K562 (cell line): ENCODE results near the gene MEX3D. TPM values are rescaled to one million over a fixed set of nuclear protein-coding genes. Genes with fewer than 3 reads are reported as not detected.
A peak's percentile ranks its signal among the peaks of the same experiment; 100 is the strongest.

ENCODE experiments used
- ATAC-seq: fragments of 200-7000 bp; cut with Tn5 transposase; 3 replicates; pipeline ENCODE4 v1.9.1; 2020; ENCODE audit warnings: moderate library complexity
- BruUV-seq: library from RNA; stranded (reverse); fragments of 400-500 nt; replicated peaks from 2 replicates; lab custom pipeline; 2021; lab: Mats Ljungman, UMichigan
- CTCF ChIA-PET: fragments of 300-600 bp; formaldehyde crosslinking; extraction: SDS; loops from one replicate; lab custom pipeline; 2021; ENCODE audit warnings: low intra/inter-chr PET ratio; lab: Yijun Ruan, JAX
- POLR2A ChIA-PET: fragments of 300-600, 350-650 bp; sonication (Branson Sonifier 250); formaldehyde crosslinking; extraction: SDS; loops from one replicate; lab custom pipeline; 2021; ENCODE audit warnings: antibody characterized with exemption, inconsistent platforms; lab: Yijun Ruan, JAX
- DNase-seq, 4 experiments: peaks; one replicate each; pipeline versions ENCODE4 v3.0.0 to v3.0.0-alpha.2; 2011 to 2018; ENCODE audit warnings: low spot score in 3 of 4, mixed read lengths in 3 of 4; ENCODE audit errors: extremely low read depth in 1 of 4
- FAIRE-seq: peaks from 2 replicates; lab custom pipeline; 2011; peaks lifted over from hg19 to GRCh38; lab: Jason Lieb, UNC
- H2AFZ ChIP-seq: 2 replicates; pipeline ENCODE4 v1.6.0; 2011; ENCODE audit warnings: low read depth, low read length, control low read depth, inconsistent platforms
- H3K27ac ChIP-seq: fragments of 200-600 bp; 3 replicates; pipeline ENCODE4 v1.8.0; 2011; ENCODE audit warnings: low read depth, mild to moderate bottlenecking, control low read depth, inconsistent platforms, low read length, moderate library complexity, mixed read lengths; ENCODE audit errors: extremely low read depth
- H3K27me3 ChIP-seq, 2 experiments: fragments of 300-600 bp in 1 of 2; 2 replicates in 1 of 2; 3 replicates in 1 of 2; pipeline versions ENCODE4 v1.6.0 to v1.8.0; 2011; ENCODE audit warnings: inconsistent platforms in 2 of 2, low read length in 2 of 2, mild to moderate bottlenecking in 1 of 2, mixed read lengths in 1 of 2, moderate library complexity in 1 of 2; ENCODE audit not compliant: control insufficient read depth in 2 of 2, insufficient read depth in 2 of 2
- H3K36me3 ChIP-seq: fragments of 300-600 bp; 3 replicates; pipeline ENCODE4 v1.8.0; 2011; ENCODE audit warnings: mild to moderate bottlenecking, low read length, inconsistent platforms; ENCODE audit not compliant: control insufficient read depth, insufficient read depth
- H3K4me1 ChIP-seq, 2 experiments: fragments of 200-600 bp in 1 of 2; replicated peaks in 1 of 2; 2 replicates in 1 of 2; 3 replicates in 1 of 2; pipeline versions ENCODE4 v1.5.1 to v1.8.0; 2011; ENCODE audit warnings: inconsistent platforms in 2 of 2, low read length in 2 of 2, mild to moderate bottlenecking in 1 of 2, mixed read lengths in 1 of 2, moderate library complexity in 1 of 2; ENCODE audit not compliant: control insufficient read depth in 2 of 2, insufficient read depth in 2 of 2
- H3K4me2 ChIP-seq: 2 replicates; pipeline ENCODE4 v1.6.1; 2011; ENCODE audit warnings: low read length, control low read depth, inconsistent platforms, mixed read lengths; ENCODE audit not compliant: insufficient read depth
- H3K4me3 ChIP-seq: fragments of 200-600 bp; sonication (generic), shearing (Covaris generic); 2 replicates; pipeline ENCODE4 v1.5.1; 2016; ENCODE audit warnings: control low read depth, inconsistent platforms
- H3K79me2 ChIP-seq: fragments of 200-600 bp; 3 replicates; pipeline ENCODE4 v1.8.0; 2011; ENCODE audit warnings: low read length, inconsistent platforms; ENCODE audit not compliant: control insufficient read depth, insufficient read depth
- H3K9ac ChIP-seq, 2 experiments: 2 replicates each; pipeline versions ENCODE4 v1.6.0 to v1.6.1; 2011; ENCODE audit warnings: low read depth in 2 of 2, low read length in 2 of 2, control low read depth in 1 of 2, inconsistent platforms in 1 of 2, mild to moderate bottlenecking in 1 of 2, mixed read lengths in 1 of 2; ENCODE audit not compliant: insufficient read depth in 1 of 2
- H3K9me1 ChIP-seq: one replicate; pipeline ENCODE4 v1.6.0; 2011; ENCODE audit warnings: inconsistent platforms, mild to moderate bottlenecking, low read length, moderate library complexity; ENCODE audit not compliant: control insufficient read depth, insufficient read depth
- H3K9me3 ChIP-seq: replicated peaks from 2 replicates; pipeline ENCODE4 v1.5.1; 2011; ENCODE audit warnings: low read depth, low read length, inconsistent platforms; ENCODE audit not compliant: control insufficient read depth, insufficient read depth
- H4K20me1 ChIP-seq: replicated peaks from 2 replicates; pipeline ENCODE4 v1.6.1; 2011; ENCODE audit warnings: low read length, inconsistent platforms, mixed read lengths; ENCODE audit not compliant: control insufficient read depth, insufficient read depth
- ATF2 ChIP-seq: sonication (generic); formaldehyde crosslinking; IDR thresholded peaks from 2 replicates; pipeline ENCODE4 v1.8.1; 2022; ENCODE audit warnings: missing genetic modification reagents
- BDP1 ChIP-seq: IDR thresholded peaks from 3 replicates; pipeline ENCODE4 v1.6.1; 2011; ENCODE audit not compliant: insufficient read length, insufficient read depth
- EGR1 ChIP-seq: fragments of 450-650 bp; conservative IDR thresholded peaks from 2 replicates; pipeline ENCODE4 v1.6.1; 2017; ENCODE audit warnings: mild to moderate bottlenecking
- HMG20B ChIP-seq: fragments of 250-450 bp; sonication (Bioruptor Pico); IDR thresholded peaks from 2 replicates; pipeline ENCODE4 v1.5.0; 2021; ENCODE audit warnings: mild to moderate bottlenecking
- MLX ChIP-seq, 2 experiments: fragments of 450-650 bp in 1 of 2; sonication (generic) in 1 of 2; formaldehyde crosslinking; conservative IDR thresholded peaks; 2 replicates each; pipeline versions ENCODE4 v1.4.0 to v1.8.1; 2020 to 2022; ENCODE audit warnings: mild to moderate bottlenecking in 1 of 2, missing genetic modification reagents in 1 of 2
- PML ChIP-seq: IDR thresholded peaks from 2 replicates; pipeline ENCODE4 v1.6.1; 2012; ENCODE audit warnings: low read length, inconsistent platforms
- SUPT5H ChIP-seq: fragments of 450-650 bp; IDR thresholded peaks from 2 replicates; pipeline ENCODE4 v1.6.1; 2016
- ZFP91 ChIP-seq: sonication (generic); formaldehyde crosslinking; IDR thresholded peaks from 2 replicates; pipeline ENCODE4 v1.8.0; 2022; ENCODE audit warnings: mild to moderate bottlenecking, missing genetic modification reagents
- ZNF217 ChIP-seq: sonication (generic); formaldehyde crosslinking; IDR thresholded peaks from 2 replicates; pipeline ENCODE4 v1.8.0; 2022; ENCODE audit warnings: mild to moderate bottlenecking, missing genetic modification reagents
- ZNF354B ChIP-seq: fragments of 250-450 bp; sonication (Bioruptor Pico); IDR thresholded peaks from 2 replicates; pipeline ENCODE4 v1.4.0; 2020
- whole genome bisulfite sequencing: fragments of 100-300 bp; shearing (Covaris generic); methylation state at CpG from one replicate; pipeline ENCODE4 v1.1.6; 2016; ENCODE audit warnings: low coverage, mixed read lengths; ENCODE audit not compliant: insufficient coverage; ENCODE audit errors: missing lambda C conversion rate; 5-methylcytosine and 5-hydroxymethylcytosine counted together
- in situ Hi-C: fragments of 300-500 bp; cut with MboI; formaldehyde crosslinking; loops from 4 replicates; pipeline ENCODE4 v1.15.0; 2018; ENCODE audit warnings: inconsistent platforms, mixed read lengths
- intact Hi-C: fragments of 100-400 bp; cut with micrococcal nuclease; formaldehyde crosslinking; loops from 2 replicates; pipeline ENCODE4 v1.14.2; 2022
- polyA plus RNA-seq, 8 experiments: library from polyadenylated mRNA; depleted of rRNA in 4 of 8; stranded (reverse) in 5 of 8; unstranded in 3 of 8; fragments of >200 nt; fragmentation: Nextera tagmentation in 2 of 8; fragmentation: Illumina TruSeq in 1 of 8; extraction: Ambion mirVana in 2 of 8; extraction: Trizol in 1 of 8; gene quantifications; 2 replicates each; pipeline versions ENCODE4 v1.2.1 to v1.2.3, GENCODE V29; 2011 to 2014; ENCODE audit warnings: inconsistent platforms in 1 of 8, missing spikeins in 1 of 8
- total RNA-seq, 7 experiments: library from RNA; depleted of rRNA in 6 of 7; stranded (reverse); fragments of >200 nt in 6 of 7; fragmentation: Illumina TruSeq in 2 of 7; extraction: Trizol in 2 of 7; gene quantifications; 2 replicates each; pipeline versions ENCODE4 v1.2.1 to v1.2.3, GENCODE V29; 2011 to 2021; ENCODE audit warnings: low replicate concordance in 1 of 7
- TF ChIP-seq, protein P1 (sequence below): fragments of 450-650 bp; IDR thresholded peaks from 2 replicates; pipeline ENCODE4 v1.6.1; 2018; ENCODE audit not compliant: partially characterized antibody
- TF ChIP-seq, protein P2 (sequence below): fragments of 450-650 bp; IDR thresholded peaks from 2 replicates; pipeline ENCODE4 v1.6.1; 2016

MEX3D gene
- total and polyA plus RNA-seq, 9 of the 15 experiments (the other 6 are each of a cell fraction or from before 2014, with no cell fraction given), result 1.7 to 39.3 (median 5.7) TPM

GRCh38 chr19:1590641-1591397, 22.7 kb upstream of the MEX3D start:
- Histone ChIP-seq H3K27ac (peak overlapping the region; percentile 95), H3K4me3 (peak overlapping the region; percentile 92), H3K9me3 (no peaks in the 10 kb centered on the region), H3K4me2 (peak overlapping the region; percentile 98), H3K27me3 (no peaks in the 10 kb centered on the region), H3K79me2 (peaks cover 61% of the 10 kb centered on the region), H3K36me3 (peaks cover 46% of the 10 kb centered on the region; the same call in 2 of the 3 replicates), H3K4me1 (peaks cover 15 to 40% of the 10 kb centered on the region in 2 experiments), H3K9me1 (no peaks in the 10 kb centered on the region), H2AFZ (no peak overlapping the region), H4K20me1 (0 out of 2 replicates have a peak, but pooled peaks cover 8% of the 10 kb centered on the region), H3K9ac (peak overlapping the region; percentile 100)
- POLR2A ChIA-PET, result interaction anchor here (0.6 to 6.6 kb wide), 9 partner anchors 10 to 1016 kb away, joined by 3 to 40 read pairs (median 3); partner anchors contain the start of gene CIRBP
- in situ Hi-C loops (no loop called here), intact Hi-C loops (no loop called here)
- CTCF ChIA-PET, result no interaction called here
- 4% methylated on average over 10 of the region's 10 CpGs for WGBS
- DNase-seq (peak in 3 of 4 experiments; percentile 15 to 69 (median 62)), ATAC-seq (peak; percentile 80), FAIRE-seq (peak; percentile 80)
- no TSS peak for BruUV-seq
- no peak for TF ChIP-seq ATF2
- TF ChIP-seq BDP1, result no peak
- no peak for TF ChIP-seq ZFP91 (CRISPR knock-in tag)
- TF ChIP-seq, protein P1, sequence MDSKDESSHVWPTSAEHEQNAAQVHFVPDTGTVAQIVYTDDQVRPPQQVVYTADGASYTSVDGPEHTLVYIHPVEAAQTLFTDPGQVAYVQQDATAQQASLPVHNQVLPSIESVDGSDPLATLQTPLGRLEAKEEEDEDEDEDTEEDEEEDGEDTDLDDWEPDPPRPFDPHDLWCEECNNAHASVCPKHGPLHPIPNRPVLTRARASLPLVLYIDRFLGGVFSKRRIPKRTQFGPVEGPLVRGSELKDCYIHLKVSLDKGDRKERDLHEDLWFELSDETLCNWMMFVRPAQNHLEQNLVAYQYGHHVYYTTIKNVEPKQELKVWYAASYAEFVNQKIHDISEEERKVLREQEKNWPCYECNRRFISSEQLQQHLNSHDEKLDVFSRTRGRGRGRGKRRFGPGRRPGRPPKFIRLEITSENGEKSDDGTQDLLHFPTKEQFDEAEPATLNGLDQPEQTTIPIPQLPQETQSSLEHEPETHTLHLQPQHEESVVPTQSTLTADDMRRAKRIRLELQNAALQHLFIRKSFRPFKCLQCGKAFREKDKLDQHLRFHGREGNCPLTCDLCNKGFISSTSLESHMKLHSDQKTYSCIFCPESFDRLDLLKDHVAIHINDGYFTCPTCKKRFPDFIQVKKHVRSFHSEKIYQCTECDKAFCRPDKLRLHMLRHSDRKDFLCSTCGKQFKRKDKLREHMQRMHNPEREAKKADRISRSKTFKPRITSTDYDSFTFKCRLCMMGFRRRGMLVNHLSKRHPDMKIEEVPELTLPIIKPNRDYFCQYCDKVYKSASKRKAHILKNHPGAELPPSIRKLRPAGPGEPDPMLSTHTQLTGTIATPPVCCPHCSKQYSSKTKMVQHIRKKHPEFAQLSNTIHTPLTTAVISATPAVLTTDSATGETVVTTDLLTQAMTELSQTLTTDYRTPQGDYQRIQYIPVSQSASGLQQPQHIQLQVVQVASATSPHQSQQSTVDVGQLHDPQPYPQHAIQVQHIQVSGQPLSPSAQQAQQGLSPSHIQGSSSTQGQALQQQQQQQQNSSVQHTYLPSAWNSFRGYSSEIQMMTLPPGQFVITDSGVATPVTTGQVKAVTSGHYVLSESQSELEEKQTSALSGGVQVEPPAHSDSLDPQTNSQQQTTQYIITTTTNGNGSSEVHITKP, result peak; percentile 77
- TF ChIP-seq EGR1, result no peak
- TF ChIP-seq MLX (CRISPR knock-in tag; conservative IDR thresholded peaks at IDR 0.05), result no peak
- TF ChIP-seq ZNF217 (CRISPR knock-in tag), result no peak
- no peak for TF ChIP-seq ZNF354B (CRISPR knock-in tag)
- TF ChIP-seq SUPT5H, result peak; percentile 58; the same call in 1 of the 2 replicates
- no peak for TF ChIP-seq HMG20B
- TF ChIP-seq, protein P2, sequence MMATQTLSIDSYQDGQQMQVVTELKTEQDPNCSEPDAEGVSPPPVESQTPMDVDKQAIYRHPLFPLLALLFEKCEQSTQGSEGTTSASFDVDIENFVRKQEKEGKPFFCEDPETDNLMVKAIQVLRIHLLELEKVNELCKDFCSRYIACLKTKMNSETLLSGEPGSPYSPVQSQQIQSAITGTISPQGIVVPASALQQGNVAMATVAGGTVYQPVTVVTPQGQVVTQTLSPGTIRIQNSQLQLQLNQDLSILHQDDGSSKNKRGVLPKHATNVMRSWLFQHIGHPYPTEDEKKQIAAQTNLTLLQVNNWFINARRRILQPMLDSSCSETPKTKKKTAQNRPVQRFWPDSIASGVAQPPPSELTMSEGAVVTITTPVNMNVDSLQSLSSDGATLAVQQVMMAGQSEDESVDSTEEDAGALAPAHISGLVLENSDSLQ, result peak; percentile 93
- TF ChIP-seq PML, result peak; percentile 34; the same call in 1 of the 2 replicates
